22Rv1 (cell line): Measurements from ENCODE around the gene SPEM2.

Source experiments
- CTCF ChIP-seq: fragments of 450-650 bp; IDR thresholded peaks from 2 replicates; pipeline ENCODE4 v1.5.1; 2017; ENCODE audit warnings: mild to moderate bottlenecking
- ZFX ChIP-seq: fragments of 450-650 bp; IDR thresholded peaks from 2 replicates; pipeline ENCODE4 v1.6.1; 2017; ENCODE audit warnings: antibody characterized with exemption, borderline replicate concordance

GRCh38 chr17:7393613-7394451 lies 31.6 kb upstream of the SPEM2 start:
- TF ChIP-seq CTCF (no peak), ZFX (no peak)
